ENCODE data around the gene TBX1.

DNA sequence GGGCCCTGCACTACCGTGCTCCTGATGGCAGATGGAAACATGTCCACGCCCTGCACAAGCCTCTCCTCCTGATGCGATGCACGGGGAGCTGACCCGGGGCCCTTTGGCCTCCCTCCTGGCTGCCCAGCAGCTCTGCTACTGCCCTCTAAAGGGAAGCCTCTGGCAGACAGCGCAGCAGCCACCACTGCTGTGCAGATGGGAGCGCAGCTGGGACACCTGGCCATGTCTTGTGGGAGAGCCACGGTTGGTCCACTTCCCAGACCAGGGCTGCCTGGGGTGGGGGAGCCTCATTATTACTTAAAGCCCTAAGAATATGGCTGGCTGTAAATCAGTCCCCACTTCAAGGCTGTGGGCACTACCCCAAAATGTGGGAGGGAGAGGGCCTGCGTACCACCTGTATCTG is 38.3 kb downstream of the TBX1 start:
- TF ChIP-seq POLR2A (IDR thresholded peaks at IDR 0.05) (no peak), CTCF (IDR thresholded peaks at IDR 0.05) (no peak), EP300 (IDR thresholded peaks at IDR 0.05) (no peak), POLR2AphosphoS5 (IDR thresholded peaks at IDR 0.05) (no peak)

All from stomach (tissue), 4 donors.